Suprapubic skin (tissue), 4 donors: ENCODE measurements around the gene GRAP2.

ENCODE experiments used
- EP300 ChIP-seq: sonication (generic); formaldehyde crosslinking; IDR thresholded peaks from one replicate; pipeline ENCODE4 v1.6.1; 2017; ENCODE audit warnings: antibody characterized with exemption
- POLR2A ChIP-seq, 2 donors: fragments of 450-650 bp; IDR thresholded peaks; one replicate each; pipeline ENCODE4 v1.6.1; 2017; ENCODE audit warnings: antibody characterized with exemption in 2 of 2, mild to moderate bottlenecking in 2 of 2, moderate library complexity in 2 of 2
- POLR2AphosphoS5 ChIP-seq, 3 donors: sonication (generic); formaldehyde crosslinking; IDR thresholded peaks; one replicate each; pipeline ENCODE4 v1.6.1; 2017; ENCODE audit warnings: antibody characterized with exemption in 3 of 3
- TF ChIP-seq, protein P1 (sequence below), 2 donors: fragments of 200-600 bp in 1 of 2; fragments of 450-650 bp in 1 of 2; sonication (generic) in 1 of 2; IDR thresholded peaks; one replicate each; pipeline ENCODE4 v1.5.1; 2016 to 2019; ENCODE audit warnings: antibody characterized with exemption in 2 of 2, mild to moderate bottlenecking in 1 of 2, moderate library complexity in 1 of 2

GRCh38 chr22:39898997-39899396 lies 1.9 kb upstream of the GRAP2 start:
- TF ChIP-seq, protein P1, sequence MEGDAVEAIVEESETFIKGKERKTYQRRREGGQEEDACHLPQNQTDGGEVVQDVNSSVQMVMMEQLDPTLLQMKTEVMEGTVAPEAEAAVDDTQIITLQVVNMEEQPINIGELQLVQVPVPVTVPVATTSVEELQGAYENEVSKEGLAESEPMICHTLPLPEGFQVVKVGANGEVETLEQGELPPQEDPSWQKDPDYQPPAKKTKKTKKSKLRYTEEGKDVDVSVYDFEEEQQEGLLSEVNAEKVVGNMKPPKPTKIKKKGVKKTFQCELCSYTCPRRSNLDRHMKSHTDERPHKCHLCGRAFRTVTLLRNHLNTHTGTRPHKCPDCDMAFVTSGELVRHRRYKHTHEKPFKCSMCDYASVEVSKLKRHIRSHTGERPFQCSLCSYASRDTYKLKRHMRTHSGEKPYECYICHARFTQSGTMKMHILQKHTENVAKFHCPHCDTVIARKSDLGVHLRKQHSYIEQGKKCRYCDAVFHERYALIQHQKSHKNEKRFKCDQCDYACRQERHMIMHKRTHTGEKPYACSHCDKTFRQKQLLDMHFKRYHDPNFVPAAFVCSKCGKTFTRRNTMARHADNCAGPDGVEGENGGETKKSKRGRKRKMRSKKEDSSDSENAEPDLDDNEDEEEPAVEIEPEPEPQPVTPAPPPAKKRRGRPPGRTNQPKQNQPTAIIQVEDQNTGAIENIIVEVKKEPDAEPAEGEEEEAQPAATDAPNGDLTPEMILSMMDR (IDR thresholded peaks at IDR 0.05) = no peak
- no peak for TF ChIP-seq POLR2AphosphoS5 (IDR thresholded peaks at IDR 0.05)
- no peak for TF ChIP-seq POLR2A (IDR thresholded peaks at IDR 0.05)
- no peak for TF ChIP-seq EP300
